PC-3 (cell line): ENCODE results near the gene ANK3. TPM values are rescaled to one million over a fixed set of nuclear protein-coding genes. Genes with fewer than 3 reads are reported as not detected.

Experiments
- ATAC-seq: fragments of 200-7000 bp; cut with Tn5 transposase; 2 replicates; pipeline ENCODE4 v1.9.1; 2020; ENCODE audit warnings: mild to moderate bottlenecking, moderate library complexity
- BruUV-seq: library from RNA; stranded (reverse); fragments of 400-500 nt; replicated peaks from 2 replicates; lab custom pipeline; 2021; lab: Mats Ljungman, UMichigan
- CTCF ChIA-PET: fragments of 300-600 bp; sonication (Branson Sonifier 250); formaldehyde crosslinking; loops from one replicate; lab custom pipeline; 2022; ENCODE audit warnings: antibody characterized with exemption; lab: Charles Lee
- POLR2A ChIA-PET: fragments of 300-600 bp; sonication (Branson Sonifier 250); formaldehyde crosslinking; loops from one replicate; lab custom pipeline; 2022; ENCODE audit warnings: antibody characterized with exemption; ENCODE audit not compliant: unreplicated experiment; lab: Charles Lee
- DNase-seq: peaks from one replicate; pipeline ENCODE4 v3.0.0-alpha.2; 2015
- H2AFZ ChIP-seq: fragments of 300-600 bp; sonication (generic); 2 replicates; pipeline ENCODE4 v1.6.0; 2016; ENCODE audit warnings: antibody characterized with exemption, low read length
- H3F3A ChIP-seq: fragments of 300-600 bp; sonication (generic); one replicate; pipeline ENCODE4 v1.6.0; 2017; ENCODE audit warnings: antibody characterized with exemption, low read length, control low read depth, mild to moderate bottlenecking; ENCODE audit not compliant: unreplicated experiment
- H3K27ac ChIP-seq: fragments of 300-600 bp; sonication (generic); 2 replicates; pipeline ENCODE4 v1.5.1; 2016; ENCODE audit warnings: mild to moderate bottlenecking, low read length
- H3K27me3 ChIP-seq: fragments of 300-600 bp; sonication (generic); 2 replicates; pipeline ENCODE4 v1.6.1; 2016; ENCODE audit warnings: low read length, mixed read lengths
- H3K36me3 ChIP-seq: fragments of 300-600 bp; sonication (generic); 2 replicates; pipeline ENCODE4 v1.6.1; 2016; ENCODE audit warnings: low read depth, mixed run types, low read length, mixed read lengths
- H3K4me1 ChIP-seq: fragments of 300-600 bp; sonication (generic); 2 replicates; pipeline ENCODE4 v1.5.1; 2016; ENCODE audit warnings: low read length; ENCODE audit not compliant: insufficient read depth
- H3K4me2 ChIP-seq: fragments of 300-600 bp; sonication (generic); 2 replicates; pipeline ENCODE4 v1.6.0; 2016; ENCODE audit warnings: low read length
- H3K4me3 ChIP-seq: fragments of 300-600 bp; sonication (generic); 2 replicates; pipeline ENCODE4 v1.5.1; 2016; ENCODE audit warnings: mild to moderate bottlenecking, low read length, mixed read lengths
- H3K79me2 ChIP-seq: fragments of 300-600 bp; sonication (generic); 2 replicates; pipeline ENCODE4 v1.6.1; 2017; ENCODE audit warnings: low read length, mixed read lengths
- H3K9ac ChIP-seq: fragments of 300-600 bp; sonication (generic); 2 replicates; pipeline ENCODE4 v1.6.0; 2016; ENCODE audit warnings: mild to moderate bottlenecking, low read length
- H3K9me2 ChIP-seq: fragments of 300-600 bp; sonication (generic); replicated peaks from 2 replicates; pipeline ENCODE4 v1.6.1; 2016; ENCODE audit warnings: mixed run types, low read length, mixed read lengths
- H3K9me3 ChIP-seq: fragments of 300-600 bp; sonication (generic); 2 replicates; pipeline ENCODE4 v1.6.1; 2016; ENCODE audit warnings: low read length, mixed read lengths
- H4K20me1 ChIP-seq: fragments of 300-600 bp; sonication (generic); 2 replicates; pipeline ENCODE4 v1.6.1; 2016; ENCODE audit warnings: low read length, mixed read lengths
- EZH2 ChIP-seq: fragments of 300-600 bp; sonication (generic); IDR thresholded peaks from one replicate; pipeline ENCODE4 v1.6.1; 2017; ENCODE audit warnings: antibody characterized with exemption, mild to moderate bottlenecking, low read length; ENCODE audit not compliant: unreplicated experiment
- EZH2phosphoT487 ChIP-seq: fragments of 300-600 bp; sonication (generic); IDR thresholded peaks from 2 replicates; pipeline ENCODE4 v1.6.1; 2018; ENCODE audit warnings: mild to moderate bottlenecking, antibody characterized with exemption, low read length, borderline replicate concordance
- intact Hi-C: fragments of 100-400 bp; cut with micrococcal nuclease; formaldehyde crosslinking; loops from 2 replicates; pipeline ENCODE4 v1.9.0; 2023
- total RNA-seq: library from RNA; depleted of rRNA; stranded (reverse); fragments of >200 nt; gene quantifications from 2 replicates; pipeline ENCODE4 v1.2.3, GENCODE V29; 2014
- TF ChIP-seq, protein P1 (sequence below): fragments of 300-600 bp; sonication (generic); conservative IDR thresholded peaks from 2 replicates; pipeline ENCODE4 v1.5.1; 2017; ENCODE audit warnings: antibody characterized with exemption, low read depth, mild to moderate bottlenecking, low read length

Gene ANK3
- total RNA-seq, 1 experiment from 2014 or later: 29.5 TPM

DNA sequence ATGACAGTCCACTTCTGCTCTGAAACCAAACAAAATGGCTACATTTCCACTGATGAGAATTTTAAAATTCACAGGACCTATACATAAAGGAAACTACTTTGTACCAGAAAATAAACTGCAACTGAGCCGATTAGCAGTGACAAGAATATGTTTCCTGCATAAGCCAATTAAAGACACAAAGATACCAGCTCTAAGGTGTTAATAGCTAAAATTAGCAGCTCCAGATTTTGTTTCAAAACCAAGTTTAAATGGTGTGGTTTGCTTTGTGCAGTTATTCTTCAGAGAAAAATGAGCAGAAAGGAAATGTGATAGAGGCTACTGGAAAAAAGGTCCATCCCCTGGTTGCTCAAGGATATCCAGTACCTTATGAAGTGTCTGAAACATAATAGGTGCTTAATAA is 123.2 kb downstream of the ANK3 start:
- ChIA-PET POLR2A (no interaction called here), CTCF (interaction anchor here (0.6 kb wide), 1 partner anchor 119 kb away, joined by 3 read pairs; no protein-coding TSS in a partner anchor)
- no peak overlapping the region for H3K9ac ChIP-seq
- intact Hi-C loops: no loop called here
- no peaks in the 10 kb centered on the region for H3K9me2 ChIP-seq
- peaks cover 12% of the 10 kb centered on the region for H3K4me1 ChIP-seq
- H3K79me2 ChIP-seq: no peaks in the 10 kb centered on the region
- H3K4me3 ChIP-seq: no peak overlapping the region
- H3K27me3 ChIP-seq: no peaks in the 10 kb centered on the region
- H2AFZ ChIP-seq: no peak overlapping the region
- no peak overlapping the region for H3K27ac ChIP-seq
- H3F3A ChIP-seq: no peaks in the 10 kb centered on the region
- H3K36me3 ChIP-seq: no peaks in the 10 kb centered on the region
- no peak overlapping the region for H3K4me2 ChIP-seq
- no peaks in the 10 kb centered on the region for H3K9me3 ChIP-seq
- TF ChIP-seq, protein P1, sequence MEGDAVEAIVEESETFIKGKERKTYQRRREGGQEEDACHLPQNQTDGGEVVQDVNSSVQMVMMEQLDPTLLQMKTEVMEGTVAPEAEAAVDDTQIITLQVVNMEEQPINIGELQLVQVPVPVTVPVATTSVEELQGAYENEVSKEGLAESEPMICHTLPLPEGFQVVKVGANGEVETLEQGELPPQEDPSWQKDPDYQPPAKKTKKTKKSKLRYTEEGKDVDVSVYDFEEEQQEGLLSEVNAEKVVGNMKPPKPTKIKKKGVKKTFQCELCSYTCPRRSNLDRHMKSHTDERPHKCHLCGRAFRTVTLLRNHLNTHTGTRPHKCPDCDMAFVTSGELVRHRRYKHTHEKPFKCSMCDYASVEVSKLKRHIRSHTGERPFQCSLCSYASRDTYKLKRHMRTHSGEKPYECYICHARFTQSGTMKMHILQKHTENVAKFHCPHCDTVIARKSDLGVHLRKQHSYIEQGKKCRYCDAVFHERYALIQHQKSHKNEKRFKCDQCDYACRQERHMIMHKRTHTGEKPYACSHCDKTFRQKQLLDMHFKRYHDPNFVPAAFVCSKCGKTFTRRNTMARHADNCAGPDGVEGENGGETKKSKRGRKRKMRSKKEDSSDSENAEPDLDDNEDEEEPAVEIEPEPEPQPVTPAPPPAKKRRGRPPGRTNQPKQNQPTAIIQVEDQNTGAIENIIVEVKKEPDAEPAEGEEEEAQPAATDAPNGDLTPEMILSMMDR: no peak
- TF ChIP-seq EZH2phosphoT487 (no peak), EZH2 (no peak)
- H4K20me1 ChIP-seq: no peaks in the 10 kb centered on the region
- ATAC-seq (no peak), DNase-seq (no peak)
- no TSS peak for BruUV-seq

DNA sequence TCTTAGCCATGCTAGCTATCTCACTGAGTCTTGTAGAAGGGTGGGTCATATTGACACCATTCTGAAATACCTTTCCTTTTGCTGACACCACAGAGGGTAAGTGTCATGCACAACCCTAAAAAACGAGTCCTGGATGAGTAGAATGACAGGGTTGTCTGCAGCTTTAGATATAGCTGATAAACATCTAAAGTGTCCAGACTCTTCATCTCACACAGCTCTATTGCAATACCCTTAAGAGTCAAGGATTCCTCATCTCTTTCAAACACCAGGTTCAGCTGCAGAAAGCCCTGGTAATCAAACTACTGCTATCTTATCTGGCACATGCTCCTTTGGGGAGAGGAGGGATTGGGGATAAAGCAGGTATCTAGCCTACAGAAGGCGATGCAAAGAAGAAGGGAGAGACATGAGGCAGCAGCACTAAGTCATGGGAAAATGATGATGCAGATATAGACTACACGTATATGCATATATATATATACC is 127.0 kb downstream of the ANK3 start:
- H3K9me3 ChIP-seq: no peaks in the 10 kb centered on the region
- BruUV-seq: no TSS peak
- H3K9me2 ChIP-seq: no peaks in the 10 kb centered on the region
- no peaks in the 10 kb centered on the region for H3K79me2 ChIP-seq
- no peaks in the 10 kb centered on the region for H3K36me3 ChIP-seq
- no peaks in the 10 kb centered on the region for H4K20me1 ChIP-seq
- DNase-seq (no peak), ATAC-seq (no peak)
- H2AFZ ChIP-seq: no peak overlapping the region
- intact Hi-C loops: no loop called here
- no peaks in the 10 kb centered on the region for H3K27me3 ChIP-seq
- H3K27ac ChIP-seq: no peak overlapping the region
- H3K4me3 ChIP-seq: no peak overlapping the region
- CTCF ChIA-PET: interaction anchor here (1.0 kb wide), 1 partner anchor 179 kb away, joined by 4 read pairs; no protein-coding TSS in a partner anchor
- TF ChIP-seq, protein P1: no peak
- TF ChIP-seq EZH2phosphoT487 (no peak), EZH2 (no peak)
- POLR2A ChIA-PET: no interaction called here
- H3K4me2 ChIP-seq: no peak overlapping the region
- no peak overlapping the region for H3K9ac ChIP-seq
- no peaks in the 10 kb centered on the region for H3F3A ChIP-seq
- H3K4me1 ChIP-seq: no peaks in the 10 kb centered on the region

DNA sequence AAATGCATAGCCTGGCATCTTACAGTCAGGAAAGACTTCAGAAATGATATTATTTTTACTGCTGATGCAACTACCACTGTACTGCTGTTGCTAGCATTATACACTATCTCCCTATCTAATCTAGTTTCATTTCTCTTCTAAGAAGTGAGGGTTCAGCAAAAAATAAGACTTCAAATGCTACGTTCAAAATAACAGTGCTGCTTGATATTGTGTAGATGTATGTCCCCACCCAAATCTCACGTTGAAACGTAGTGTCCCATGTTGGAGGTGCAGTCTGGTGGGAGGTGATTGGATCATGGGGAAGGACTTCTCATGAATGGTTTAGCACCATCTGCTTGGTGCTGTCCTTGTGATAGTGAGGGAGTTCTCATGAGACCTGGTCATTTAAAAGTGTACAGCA is 129.4 kb downstream of the ANK3 start:
- no peak overlapping the region for H3K9ac ChIP-seq
- no peak for ATAC-seq
- H3K4me3 ChIP-seq: no peak overlapping the region
- H2AFZ ChIP-seq: no peak overlapping the region
- H3K9me2 ChIP-seq: no peaks in the 10 kb centered on the region
- TF ChIP-seq EZH2phosphoT487: no peak
- TF ChIP-seq, protein P1: no peak
- TF ChIP-seq EZH2: no peak
- H3K4me1 ChIP-seq: no peaks in the 10 kb centered on the region
- ChIA-PET POLR2A (no interaction called here), CTCF (no interaction called here)
- no peak for DNase-seq
- no peaks in the 10 kb centered on the region for H3K36me3 ChIP-seq
- H3F3A ChIP-seq: no peaks in the 10 kb centered on the region
- no peaks in the 10 kb centered on the region for H4K20me1 ChIP-seq
- H3K9me3 ChIP-seq: no peaks in the 10 kb centered on the region
- no peaks in the 10 kb centered on the region for H3K27me3 ChIP-seq
- H3K79me2 ChIP-seq: no peaks in the 10 kb centered on the region
- no TSS peak for BruUV-seq
- intact Hi-C loops: no loop called here
- H3K4me2 ChIP-seq: no peak overlapping the region
- H3K27ac ChIP-seq: no peak overlapping the region
